Measurements from ENCODE around the gene RPUSD1. TPM values are rescaled to one million over a fixed set of nuclear protein-coding genes. Genes with fewer than 3 reads are reported as not detected.

The RPUSD1 gene
- total RNA-seq, 1 experiment from 2014 or later, result 59.9 TPM

GRCh38 chr16:751152-752006, 36.8 kb downstream of the RPUSD1 start:
- ChIA-PET CTCF (interaction anchor here (1.3 kb wide), 1 partner anchor 10 kb away, joined by 7 read pairs; the partner anchor contains the start of gene CIAO3), POLR2A (no interaction called here), RAD21 (ENCODE audit: low non-redundant PET in 1 of 2, low total read pairs in 2 of 2, uncharacterized antibody in 2 of 2, unreplicated experiment in 2 of 2) (no interaction called here)
- Histone ChIP-seq H2AFZ (ENCODE audit: low read depth, low read length, poor library complexity, severe bottlenecking) (no peak overlapping the region), H3K27ac (ENCODE audit: low read depth, low read length) (no peak overlapping the region), H3K9me3 (ENCODE audit: control insufficient read depth in 1 of 2, insufficient read depth in 1 of 2, low read depth in 1 of 2, low read length in 2 of 2) (peaks cover 0 to 2% of the 10 kb centered on the region in 2 experiments; a peak in 1 of 4 replicates), H3K27me3 (ENCODE audit: insufficient read depth, low read length) (no peaks in the 10 kb centered on the region), H3K36me3 (ENCODE audit: control insufficient read depth in 1 of 2, insufficient read depth in 2 of 2, low read length in 2 of 2) (no peaks in the 10 kb centered on the region), H3K4me1 (ENCODE audit: control insufficient read depth in 1 of 2, insufficient read depth in 2 of 2, low read length in 2 of 2) (peaks cover 5 to 14% of the 10 kb centered on the region in 2 experiments), H3K4me3 (replicated peaks in 1 of 2; ENCODE audit: low read depth in 1 of 2, low read length in 2 of 2) (no peak overlapping the region), H3K9me2 (ENCODE audit: insufficient read depth) (no peaks in the 10 kb centered on the region), H3K4me2 (ENCODE audit: low read length) (no peak overlapping the region), H3K79me2 (ENCODE audit: insufficient read depth, low read length) (no peaks in the 10 kb centered on the region), H3K9ac (ENCODE audit: low read length) (no peak overlapping the region), H4K20me1 (ENCODE audit: insufficient read depth) (no peaks in the 10 kb centered on the region)
- intact Hi-C loops (cut with micrococcal nuclease), result no loop called here
- BruUV-seq (replicated peaks), result no TSS peak
- no peak for DNase-seq (ENCODE audit: low read depth, low spot score)
- ATAC-seq, result no peak
- no peak for TF ChIP-seq ZFX (IDR thresholded peaks at IDR 0.05)
- TF ChIP-seq EZH2 (IDR thresholded peaks at IDR 0.05), result no peak

GRCh38 chr16:750485-750884, 37.7 kb downstream of the RPUSD1 start:
- intact Hi-C loops (cut with micrococcal nuclease), result no loop called here
- Histone ChIP-seq H4K20me1 (ENCODE audit: insufficient read depth) (no peaks in the 10 kb centered on the region), H3K4me3 (replicated peaks in 1 of 2; ENCODE audit: low read depth in 1 of 2, low read length in 2 of 2) (no peak overlapping the region), H2AFZ (ENCODE audit: low read depth, low read length, poor library complexity, severe bottlenecking) (no peak overlapping the region), H3K4me2 (ENCODE audit: low read length) (no peak overlapping the region), H3K27me3 (ENCODE audit: insufficient read depth, low read length) (no peaks in the 10 kb centered on the region), H3K36me3 (ENCODE audit: control insufficient read depth in 1 of 2, insufficient read depth in 2 of 2, low read length in 2 of 2) (no peaks in the 10 kb centered on the region), H3K27ac (ENCODE audit: low read depth, low read length) (no peak overlapping the region), H3K4me1 (ENCODE audit: control insufficient read depth in 1 of 2, insufficient read depth in 2 of 2, low read length in 2 of 2) (peaks cover 5 to 20% of the 10 kb centered on the region in 2 experiments), H3K9me3 (ENCODE audit: control insufficient read depth in 1 of 2, insufficient read depth in 1 of 2, low read depth in 1 of 2, low read length in 2 of 2) (no peaks in the 10 kb centered on the region), H3K79me2 (ENCODE audit: insufficient read depth, low read length) (no peaks in the 10 kb centered on the region), H3K9ac (ENCODE audit: low read length) (no peak overlapping the region), H3K9me2 (ENCODE audit: insufficient read depth) (no peaks in the 10 kb centered on the region)
- BruUV-seq (replicated peaks), result no TSS peak
- CTCF ChIA-PET, result interaction anchor here (1.3 to 1.5 kb wide), 2 partner anchors 10 to 30 kb away, joined by 7 to 8 read pairs; partner anchors contain the start of gene CIAO3
- RAD21 ChIA-PET (ENCODE audit: low non-redundant PET in 1 of 2, low total read pairs in 2 of 2, uncharacterized antibody in 2 of 2, unreplicated experiment in 2 of 2), result no interaction called here
- DNase-seq (ENCODE audit: low read depth, low spot score) (no peak), ATAC-seq (no peak)
- POLR2A ChIA-PET, result interaction anchor here (1.1 kb wide), 1 partner anchor 10 kb away, joined by 6 read pairs; the partner anchor contains the start of gene MSLN
- no peak for TF ChIP-seq ELF1 (IDR thresholded peaks at IDR 0.05; ENCODE audit: borderline replicate concordance, low read depth)
- no peak for TF ChIP-seq REST (IDR thresholded peaks at IDR 0.05; ENCODE audit: low read depth)
- TF ChIP-seq POLR2AphosphoS5 (IDR thresholded peaks at IDR 0.05; ENCODE audit: low read depth, low read length), result no peak

All from HCT116 (cell line).